ENCODE results near the gene SCG5.

Gene SCG5

DNA sequence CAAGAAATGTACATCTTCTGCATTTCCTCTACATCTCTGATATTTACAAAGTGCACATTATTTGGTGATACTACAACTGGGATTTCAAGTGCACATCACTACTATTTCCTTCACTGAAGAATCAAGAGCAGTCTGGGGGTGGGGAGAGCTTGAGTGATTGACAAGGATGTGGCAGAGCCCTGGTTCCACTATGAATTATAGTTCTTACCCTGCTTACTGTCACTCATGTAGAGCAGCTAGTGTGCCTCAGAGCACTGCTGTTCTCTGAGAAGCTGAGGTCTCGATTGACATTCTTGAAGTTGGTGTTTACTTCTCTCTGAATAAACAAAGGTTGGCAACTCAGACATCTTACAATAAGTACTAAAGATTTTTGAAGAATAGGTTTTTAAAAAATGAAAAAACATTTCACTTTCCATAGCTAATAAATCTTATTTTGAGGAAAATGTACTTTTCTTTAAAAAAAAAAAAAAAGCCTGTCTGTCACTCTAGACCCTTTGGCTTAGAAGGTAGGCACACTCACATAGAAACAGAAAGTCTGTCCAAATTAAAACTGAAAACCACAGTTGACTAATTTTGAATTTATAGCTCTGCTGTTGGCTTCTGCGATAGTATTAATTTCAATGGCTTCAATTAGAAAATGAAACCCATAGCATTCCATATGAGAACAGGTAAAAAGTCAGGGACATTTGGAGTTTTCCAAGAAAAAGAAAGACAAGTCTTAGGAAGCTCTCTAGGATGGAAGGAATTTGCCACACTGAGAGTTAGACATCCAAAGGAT, 81.8 kb downstream of the SCG5 start:
- no peak for DNase-seq (ENCODE audit: low read depth)

- DNase-seq (ENCODE audit: low read depth), result no peak
Measured at GRCh38 chr15:32729700-32730395, 88.3 kb downstream of the SCG5 start.

DNA sequence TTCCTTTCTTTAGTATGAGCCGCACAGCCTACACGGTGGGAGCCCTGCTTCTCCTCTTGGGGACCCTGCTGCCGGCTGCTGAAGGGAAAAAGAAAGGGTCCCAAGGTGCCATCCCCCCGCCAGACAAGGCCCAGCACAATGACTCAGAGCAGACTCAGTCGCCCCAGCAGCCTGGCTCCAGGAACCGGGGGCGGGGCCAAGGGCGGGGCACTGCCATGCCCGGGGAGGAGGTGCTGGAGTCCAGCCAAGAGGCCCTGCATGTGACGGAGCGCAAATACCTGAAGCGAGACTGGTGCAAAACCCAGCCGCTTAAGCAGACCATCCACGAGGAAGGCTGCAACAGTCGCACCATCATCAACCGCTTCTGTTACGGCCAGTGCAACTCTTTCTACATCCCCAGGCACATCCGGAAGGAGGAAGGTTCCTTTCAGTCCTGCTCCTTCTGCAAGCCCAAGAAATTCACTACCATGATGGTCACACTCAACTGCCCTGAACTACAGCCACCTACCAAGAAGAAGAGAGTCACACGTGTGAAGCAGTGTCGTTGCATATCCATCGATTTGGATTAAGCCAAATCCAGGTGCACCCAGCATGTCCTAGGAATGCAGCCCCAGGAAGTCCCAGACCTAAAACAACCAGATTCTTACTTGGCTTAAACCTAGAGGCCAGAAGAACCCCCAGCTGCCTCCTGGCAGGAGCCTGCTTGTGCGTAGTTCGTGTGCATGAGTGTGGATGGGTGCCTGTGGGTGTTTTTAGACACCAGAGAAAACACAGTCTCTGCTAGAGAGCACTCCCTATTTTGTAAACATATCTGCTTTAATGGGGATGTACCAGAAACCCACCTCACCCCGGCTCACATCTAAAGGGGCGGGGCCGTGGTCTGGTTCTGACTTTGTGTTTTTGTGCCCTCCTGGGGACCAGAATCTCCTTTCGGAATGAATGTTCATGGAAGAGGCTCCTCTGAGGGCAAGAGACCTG, 89.5 kb downstream of the SCG5 start:
- no peak for DNase-seq (ENCODE audit: low read depth)

DNA sequence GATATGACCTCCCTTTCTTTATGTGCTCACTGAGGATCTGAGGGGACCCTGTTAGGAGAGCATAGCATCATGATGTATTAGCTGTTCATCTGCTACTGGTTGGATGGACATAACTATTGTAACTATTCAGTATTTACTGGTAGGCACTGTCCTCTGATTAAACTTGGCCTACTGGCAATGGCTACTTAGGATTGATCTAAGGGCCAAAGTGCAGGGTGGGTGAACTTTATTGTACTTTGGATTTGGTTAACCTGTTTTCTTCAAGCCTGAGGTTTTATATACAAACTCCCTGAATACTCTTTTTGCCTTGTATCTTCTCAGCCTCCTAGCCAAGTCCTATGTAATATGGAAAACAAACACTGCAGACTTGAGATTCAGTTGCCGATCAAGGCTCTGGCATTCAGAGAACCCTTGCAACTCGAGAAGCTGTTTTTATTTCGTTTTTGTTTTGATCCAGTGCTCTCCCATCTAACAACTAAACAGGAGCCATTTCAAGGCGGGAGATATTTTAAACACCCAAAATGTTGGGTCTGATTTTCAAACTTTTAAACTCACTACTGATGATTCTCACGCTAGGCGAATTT, 91.2 kb downstream of the SCG5 start:
- DNase-seq (ENCODE audit: low read depth), result no peak

- DNase-seq (ENCODE audit: low read depth), result no peak
Measured at GRCh38 chr15:32733281-32733680, 91.8 kb downstream of the SCG5 start.

GRCh38 chr15:32735989-32736700, 94.6 kb downstream of the SCG5 start:
- no peak for DNase-seq (ENCODE audit: low read depth)

DNA sequence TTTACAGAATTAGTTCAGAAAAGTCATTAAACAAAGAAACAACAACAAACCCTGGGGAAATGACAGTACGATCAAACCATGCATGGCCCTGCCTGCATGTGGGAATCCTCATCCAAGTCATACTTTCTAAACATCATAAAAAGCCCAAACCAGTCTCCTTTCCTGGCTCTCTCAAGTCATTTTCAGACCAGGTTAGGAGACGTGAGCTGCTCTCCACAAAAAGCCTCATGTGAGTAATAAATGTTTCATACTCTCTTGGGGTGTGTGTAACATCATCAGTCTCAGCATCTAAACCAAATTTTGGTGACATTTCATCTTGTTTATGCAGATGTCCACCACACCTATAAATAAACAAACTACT, 95.2 kb downstream of the SCG5 start:
- no peak for DNase-seq (ENCODE audit: low read depth)

GRCh38 chr15:32737304-32737703, 95.8 kb downstream of the SCG5 start:
- DNase-seq (ENCODE audit: low read depth), result no peak

DNA sequence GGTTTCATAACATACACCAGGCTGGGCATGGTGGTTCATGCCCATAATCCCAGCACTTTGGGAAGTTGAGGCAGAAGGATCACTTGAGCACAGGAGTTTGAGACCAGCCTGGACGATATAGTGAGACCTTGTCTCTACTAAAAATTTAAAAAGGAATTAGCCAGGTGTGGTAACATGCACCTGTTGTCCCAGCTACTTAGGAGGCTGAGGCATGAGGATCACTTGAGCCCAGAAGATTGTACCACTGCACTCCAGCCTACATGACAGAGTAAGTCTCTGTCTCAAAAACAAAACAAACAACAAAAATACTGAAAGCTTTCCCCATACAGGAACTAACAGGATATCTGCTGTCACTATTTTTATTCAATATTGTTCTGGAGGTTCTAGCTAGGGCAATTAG, 97.2 kb downstream of the SCG5 start:
- DNase-seq (ENCODE audit: low read depth), result peak; percentile 10

DNA sequence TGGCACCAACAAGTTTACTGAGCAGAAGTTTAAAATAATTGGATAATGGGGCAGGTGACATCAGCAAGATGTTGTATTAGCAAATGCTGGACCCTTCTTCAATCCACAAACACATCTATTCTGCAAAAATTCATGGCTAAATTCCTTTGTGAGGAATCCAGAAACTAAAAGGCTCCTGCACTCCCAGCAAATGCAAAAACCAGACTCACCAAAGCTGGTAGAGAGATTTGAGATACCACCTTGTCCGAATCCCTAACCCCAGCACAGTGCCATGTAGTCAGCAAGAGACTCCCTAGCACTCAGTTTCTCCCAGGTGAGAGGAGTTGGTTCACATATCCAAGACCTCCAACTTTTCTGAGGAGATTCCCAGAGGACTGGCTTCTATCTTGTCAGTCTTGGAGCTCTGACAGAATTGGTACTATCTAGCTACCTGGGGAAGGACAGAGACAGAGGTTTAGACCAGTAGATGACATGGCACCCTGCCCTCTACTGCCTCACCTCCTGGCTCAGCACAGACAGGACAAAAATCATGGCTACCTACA, 98.1 kb downstream of the SCG5 start:
- peak; percentile 5 for DNase-seq (ENCODE audit: low read depth)

DNA sequence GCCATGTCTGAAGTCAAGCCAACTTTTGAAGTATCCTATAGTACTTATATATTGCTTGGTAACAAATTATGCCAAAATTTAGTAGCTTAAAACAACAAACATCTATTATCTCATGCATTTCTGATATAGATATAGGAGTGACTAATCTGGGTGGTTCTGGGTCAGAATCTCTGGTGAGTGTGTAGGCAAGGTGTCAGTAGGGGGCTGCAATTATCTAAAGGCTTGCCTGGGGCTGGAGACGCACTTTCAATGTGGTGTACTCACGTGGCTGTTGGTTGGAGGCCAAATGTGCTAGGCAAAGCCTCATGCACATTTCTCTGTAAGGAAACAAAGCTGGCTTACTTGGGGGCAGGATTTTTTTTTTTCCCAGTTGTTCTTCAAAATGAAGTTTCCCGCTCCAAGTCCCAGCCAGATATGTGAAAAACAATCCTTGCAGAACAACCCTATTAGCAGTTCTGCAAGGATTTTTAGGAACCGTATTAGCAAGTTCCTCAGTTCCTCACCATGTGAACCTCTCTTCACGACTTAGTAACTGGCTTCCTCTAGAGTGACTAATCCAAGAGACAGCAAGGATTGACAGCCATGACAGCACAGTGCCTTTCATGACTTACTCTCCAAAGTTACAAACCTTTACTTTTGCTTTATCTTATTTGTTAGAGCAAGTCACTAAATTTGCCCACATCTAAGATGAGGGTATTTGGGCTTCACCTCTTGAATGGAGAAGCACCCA, 102.1 kb downstream of the SCG5 start:
- peak; percentile 60 for DNase-seq (ENCODE audit: low read depth)

DNA sequence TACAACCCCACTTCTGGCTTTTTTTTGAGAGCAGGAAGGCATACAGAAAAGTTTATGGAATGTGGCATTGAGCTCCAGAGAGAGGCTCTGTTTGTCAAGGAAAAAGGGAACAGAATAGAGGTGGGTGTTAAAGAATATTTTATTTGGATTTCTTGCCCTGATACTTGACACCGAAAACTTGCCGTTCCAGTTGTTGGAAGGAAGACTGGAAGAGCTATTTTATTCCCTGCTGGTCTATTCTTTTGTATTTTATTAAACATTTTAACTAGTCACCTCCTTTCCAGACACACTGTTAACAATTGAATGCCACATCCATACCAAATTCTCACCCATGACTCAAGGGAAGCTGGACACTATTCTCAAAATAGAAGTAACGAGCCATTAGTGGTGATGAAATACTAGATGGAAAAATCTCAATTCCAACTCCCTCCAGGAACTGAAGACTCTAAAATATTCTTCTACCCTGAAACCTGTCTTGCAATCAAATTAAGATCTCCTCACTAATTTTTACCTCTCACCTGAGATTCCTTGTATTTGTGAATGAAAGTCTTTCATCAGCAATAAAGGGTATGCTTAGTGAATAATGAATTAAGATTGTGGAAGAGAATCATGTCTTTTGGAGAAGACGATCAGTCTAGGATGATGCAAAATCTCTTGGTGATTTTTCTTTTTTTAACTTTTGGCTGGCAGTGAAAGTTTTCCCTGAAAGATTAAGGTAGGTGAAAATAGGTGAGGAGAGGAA, 104.8 kb downstream of the SCG5 start:
- no peak for DNase-seq (ENCODE audit: low read depth)
